ENCODE results near the gene CDK16.

DNA sequence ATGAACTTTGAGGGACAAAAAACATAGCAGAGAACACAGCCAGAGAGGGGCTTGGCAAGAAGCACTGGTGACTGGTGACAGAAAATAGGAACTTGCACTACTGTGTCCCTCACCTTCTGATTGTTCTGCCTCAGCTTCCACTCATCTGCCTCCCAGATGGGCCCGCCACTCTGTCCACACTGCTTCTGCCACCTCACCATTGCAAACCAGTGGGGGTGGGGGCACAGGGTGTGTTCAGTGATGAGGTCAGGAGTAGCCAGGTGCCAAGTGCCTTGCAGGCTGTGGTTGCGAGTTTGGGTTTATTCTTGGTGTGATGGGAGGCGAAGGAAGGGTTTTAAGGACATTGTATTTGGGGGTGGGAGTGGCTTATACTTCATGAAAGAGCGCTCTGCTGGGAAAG is 34.0 kb upstream of the CDK16 start:
- TF ChIP-seq POLR2AphosphoS5 (IDR thresholded peaks at IDR 0.05; ENCODE audit: low read depth) (no peak), GABPA (IDR thresholded peaks at IDR 0.05; ENCODE audit: low read depth) (no peak)
